ENCODE results near the gene BNC2.
"Not testable (repeated sequence)": the region's sequence is repeated elsewhere in the genome, so short reads cannot be mapped to it uniquely, and the experiment has no call there.

Gene BNC2

GRCh38 chr9:16500386-16500785 lies 370.1 kb downstream of the BNC2 start:
- no peak for DNase-seq (ENCODE audit: low spot score)

- DNase-seq (ENCODE audit: low spot score): no peak
Observed at GRCh38 chr9:16499892-16500291, 370.6 kb downstream of the BNC2 start.

- DNase-seq (ENCODE audit: low spot score): no peak
Observed at GRCh38 chr9:16496908-16497307, 373.6 kb downstream of the BNC2 start.

- no peak for DNase-seq (ENCODE audit: low spot score)
Observed at GRCh38 chr9:16487915-16488314, 382.6 kb downstream of the BNC2 start.

- DNase-seq (ENCODE audit: low spot score): no peak
Observed at GRCh38 chr9:16485575-16486321, 384.7 kb downstream of the BNC2 start.

GRCh38 chr9:16485160-16485559 lies 385.3 kb downstream of the BNC2 start:
- no peak for DNase-seq (ENCODE audit: low spot score)

GRCh38 chr9:16484744-16485143 lies 385.7 kb downstream of the BNC2 start:
- DNase-seq (ENCODE audit: low spot score): no peak

- DNase-seq (ENCODE audit: low spot score): no peak
Observed at GRCh38 chr9:16484180-16484579, 386.3 kb downstream of the BNC2 start.

- no peak for DNase-seq (ENCODE audit: low spot score)
Observed at GRCh38 chr9:16482764-16483163, 387.7 kb downstream of the BNC2 start.

GRCh38 chr9:16480584-16480983 lies 389.9 kb downstream of the BNC2 start:
- DNase-seq (ENCODE audit: low spot score): not testable (repeated sequence)

- DNase-seq (ENCODE audit: low spot score): no peak
Observed at GRCh38 chr9:16475996-16476395, 394.5 kb downstream of the BNC2 start.

- no peak for DNase-seq (ENCODE audit: low spot score)
Observed at GRCh38 chr9:16475257-16475656, 395.2 kb downstream of the BNC2 start.

- DNase-seq (ENCODE audit: low spot score): no peak
Observed at GRCh38 chr9:16469184-16469583, 401.3 kb downstream of the BNC2 start.

- DNase-seq (ENCODE audit: low spot score): no peak
Observed at GRCh38 chr9:16461851-16462250, 408.6 kb downstream of the BNC2 start.

- DNase-seq (ENCODE audit: low spot score): no peak
Observed at GRCh38 chr9:16461137-16461840, 409.2 kb downstream of the BNC2 start.

GRCh38 chr9:16460696-16461095 lies 409.8 kb downstream of the BNC2 start:
- no peak for DNase-seq (ENCODE audit: low spot score)

- no peak for DNase-seq (ENCODE audit: low spot score)
Observed at GRCh38 chr9:16459421-16460148, 410.9 kb downstream of the BNC2 start.

GRCh38 chr9:16458696-16459420 lies 411.6 kb downstream of the BNC2 start:
- DNase-seq (ENCODE audit: low spot score): no peak

GRCh38 chr9:16455842-16456241 lies 414.6 kb downstream of the BNC2 start:
- no peak for DNase-seq (ENCODE audit: low spot score)

GRCh38 chr9:16453390-16453789 lies 417.1 kb downstream of the BNC2 start:
- no peak for DNase-seq (ENCODE audit: low spot score)

- DNase-seq (ENCODE audit: low spot score): no peak
Observed at GRCh38 chr9:16450578-16450977, 419.9 kb downstream of the BNC2 start.

- DNase-seq (ENCODE audit: low spot score): no peak
Observed at GRCh38 chr9:16450043-16450442, 420.4 kb downstream of the BNC2 start.
